Ectodermal cell (in vitro differentiated cells): ENCODE data around the gene P3H4.
A peak's percentile ranks its signal among the peaks of the same experiment; 100 is the strongest.

Experiments
- H3K27ac ChIP-seq: 2 replicates; pipeline ENCODE4 v1.7.0; 2013; ENCODE audit warnings: mild to moderate bottlenecking, low read depth, low read length; ENCODE audit not compliant: insufficient read depth, poor library complexity, severe bottlenecking
- H3K27me3 ChIP-seq: 2 replicates; pipeline ENCODE4 v1.7.0; 2013; ENCODE audit warnings: mild to moderate bottlenecking, low read length; ENCODE audit not compliant: insufficient read depth, control insufficient read depth, poor library complexity, severe bottlenecking
- H3K36me3 ChIP-seq: one replicate; pipeline ENCODE4 v1.7.0; 2013; ENCODE audit warnings: low read length; ENCODE audit not compliant: control insufficient read depth, insufficient read depth
- H3K4me1 ChIP-seq: one replicate; pipeline ENCODE4 v1.7.0; 2013; ENCODE audit warnings: low read length; ENCODE audit not compliant: control insufficient read depth, insufficient read depth
- H3K4me3 ChIP-seq: 2 replicates; pipeline ENCODE4 v1.7.0; 2013; ENCODE audit warnings: low read depth, low read length, control low read depth; ENCODE audit not compliant: insufficient read depth
- H3K9me3 ChIP-seq: 2 replicates; pipeline ENCODE4 v1.7.0; 2013; ENCODE audit warnings: mild to moderate bottlenecking, low read length, moderate library complexity; ENCODE audit not compliant: control insufficient read depth
- WGBS, 2 experiments: methylation state at CpG; one replicate each; pipeline ENCODE4 v1.1.7; 2013; ENCODE audit warnings: missing lambda C conversion rate in 2 of 2; 5-methylcytosine and 5-hydroxymethylcytosine counted together

P3H4 gene

GRCh38 chr17:41821776-41822175 is 10.0 kb upstream of the P3H4 start:
- peaks cover 17% of the 10 kb centered on the region for H3K36me3 ChIP-seq

GRCh38 chr17:41818024-41818423 is 6.3 kb upstream of the P3H4 start:
- H3K4me1 ChIP-seq, result peaks cover 25% of the 10 kb centered on the region
- H3K27me3 ChIP-seq, result no peaks in the 10 kb centered on the region
- WGBS, 2 experiments, result 95% methylated on average over 20 of the region's 20 CpGs
- H3K4me3 ChIP-seq, result no peak overlapping the region
- H3K36me3 ChIP-seq, result peaks cover 11% of the 10 kb centered on the region
- H3K9me3 ChIP-seq, result no peaks in the 10 kb centered on the region
- no peak overlapping the region for H3K27ac ChIP-seq

More at GRCh38 chr17:41821776-41822175, 10.0 kb upstream of the P3H4 start:
- H3K4me1 ChIP-seq, result peaks cover 19% of the 10 kb centered on the region
- H3K27me3 ChIP-seq, result no peaks in the 10 kb centered on the region
- H3K27ac ChIP-seq, result no peak overlapping the region
- 94% methylated on average over 14 of the region's 14 CpGs for WGBS, 2 experiments
- H3K4me3 ChIP-seq, result no peak overlapping the region
- no peaks in the 10 kb centered on the region for H3K9me3 ChIP-seq

GRCh38 chr17:41816637-41817320 is 5.0 kb upstream of the P3H4 start:
- H3K27ac ChIP-seq, result no peak overlapping the region
- 95 to 96% methylated on average over 23 of the region's 23 CpGs for WGBS, 2 experiments

GRCh38 chr17:41814195-41814594 is 2.4 kb upstream of the P3H4 start:
- H3K36me3 ChIP-seq, result peaks cover 10% of the 10 kb centered on the region
- no peaks in the 10 kb centered on the region for H3K27me3 ChIP-seq
- WGBS, 2 experiments, result 88 to 95% methylated on average over 1 of the region's 1 CpG
- no peaks in the 10 kb centered on the region for H3K9me3 ChIP-seq
- H3K27ac ChIP-seq, result no peak overlapping the region
- H3K4me1 ChIP-seq, result peaks cover 12% of the 10 kb centered on the region
- peak overlapping the region; percentile 85 for H3K4me3 ChIP-seq

More at GRCh38 chr17:41816637-41817320, 5.0 kb upstream of the P3H4 start:
- Histone ChIP-seq H3K36me3 (peaks cover 10% of the 10 kb centered on the region), H3K4me1 (peaks cover 15% of the 10 kb centered on the region), H3K27me3 (no peaks in the 10 kb centered on the region), H3K9me3 (no peaks in the 10 kb centered on the region), H3K4me3 (no peak overlapping the region)

GRCh38 chr17:41813699-41814124 is 2.0 kb upstream of the P3H4 start:
- Histone ChIP-seq H3K27me3 (no peaks in the 10 kb centered on the region), H3K27ac (no peak overlapping the region), H3K4me3 (peak overlapping the region; percentile 85), H3K9me3 (no peaks in the 10 kb centered on the region), H3K36me3 (peaks cover 10% of the 10 kb centered on the region), H3K4me1 (peaks cover 10% of the 10 kb centered on the region)
- WGBS, 2 experiments, result 18 to 19% methylated on average over 9 of the region's 9 CpGs

GRCh38 chr17:41813152-41813680 is 1.5 kb upstream of the P3H4 start:
- Histone ChIP-seq H3K9me3 (no peaks in the 10 kb centered on the region), H3K36me3 (peaks cover 8% of the 10 kb centered on the region), H3K27ac (peak overlapping the region; percentile 72), H3K27me3 (no peaks in the 10 kb centered on the region), H3K4me3 (peak overlapping the region; percentile 85), H3K4me1 (peaks cover 10% of the 10 kb centered on the region)
- WGBS, 2 experiments, result 1 to 2% methylated on average over 12 of the region's 12 CpGs

GRCh38 chr17:41812381-41813151 is 817 bp upstream of the P3H4 start, which contains the start of gene FKBP10:
Gene FKBP10 (plus strand): TSS chr17:41813004. CDS start chr17:41813035, 31 bp downstream.
- H3K27ac ChIP-seq, result peak within 1 kb of the TSS; percentile 72
- H3K27me3 ChIP-seq, result no peaks in the 10 kb centered on the region
- peaks cover 10% of the 10 kb centered on the region for H3K4me1 ChIP-seq
- H3K9me3 ChIP-seq, result no peaks in the 10 kb centered on the region
- H3K36me3 ChIP-seq, result peaks cover 9% of the 10 kb centered on the region
- H3K4me3 ChIP-seq, result peak within 1 kb of the TSS; percentile 85
- 0% methylated on average over 31 to 35 of the region's 35 CpGs for WGBS, 2 experiments

GRCh38 chr17:41810659-41811548 is 845 bp downstream of the P3H4 start:
- Histone ChIP-seq H3K4me3 (peak overlapping the region; percentile 85), H3K9me3 (no peaks in the 10 kb centered on the region), H3K36me3 (peaks cover 9% of the 10 kb centered on the region), H3K4me1 (peaks cover 10% of the 10 kb centered on the region), H3K27me3 (no peaks in the 10 kb centered on the region), H3K27ac (no peak overlapping the region)
- 23 to 24% methylated on average over 58 of the region's 58 CpGs for WGBS, 2 experiments

- peaks cover 9% of the 10 kb centered on the region for H3K36me3 ChIP-seq
- no peak overlapping the region for H3K27ac ChIP-seq
- no peak overlapping the region for H3K4me3 ChIP-seq
- H3K27me3 ChIP-seq, result no peaks in the 10 kb centered on the region
- 94% methylated on average over 8 of the region's 8 CpGs for WGBS, 2 experiments
- peaks cover 4% of the 10 kb centered on the region for H3K4me1 ChIP-seq
- no peaks in the 10 kb centered on the region for H3K9me3 ChIP-seq
These were observed 4.9 kb downstream of the P3H4 start for GRCh38 chr17:41806685-41807445.
